GM23248 (cell line): ENCODE data around the gene METTL25. TPM values are rescaled to one million over a fixed set of nuclear protein-coding genes. Genes with fewer than 3 reads are reported as not detected.
A peak's percentile ranks its signal among the peaks of the same experiment; 100 is the strongest.

Source experiments
- DNase-seq: peaks from one replicate; pipeline ENCODE4 v3.0.0-alpha.2; 2015
- H2AFZ ChIP-seq: fragments of 200-600 bp; sonication (generic); 2 replicates; pipeline ENCODE4 v1.6.1; 2016; ENCODE audit warnings: antibody characterized with exemption
- H3F3A ChIP-seq: fragments of 200-600 bp; sonication (generic); 2 replicates; pipeline ENCODE4 v1.6.1; 2016; ENCODE audit warnings: mild to moderate bottlenecking, antibody characterized with exemption, mixed run types; ENCODE audit not compliant: insufficient read depth
- H3K27ac ChIP-seq: fragments of 200-600 bp; sonication (generic); 2 replicates; pipeline ENCODE4 v1.5.1; 2016; ENCODE audit warnings: mild to moderate bottlenecking
- H3K27me3 ChIP-seq: fragments of 200-600 bp; sonication (generic); replicated peaks from 2 replicates; pipeline ENCODE4 v1.6.1; 2016; ENCODE audit warnings: mild to moderate bottlenecking; ENCODE audit not compliant: insufficient read depth
- H3K36me3 ChIP-seq: fragments of 200-600 bp; sonication (generic); 2 replicates; pipeline ENCODE4 v1.6.1; 2016; ENCODE audit warnings: low read depth, mild to moderate bottlenecking
- H3K4me1 ChIP-seq: fragments of 200-600 bp; sonication (generic); 2 replicates; pipeline ENCODE4 v1.6.1; 2016; ENCODE audit warnings: mild to moderate bottlenecking; ENCODE audit not compliant: insufficient read depth
- H3K4me2 ChIP-seq: fragments of 200-600 bp; sonication (generic); one replicate; pipeline ENCODE4 v1.6.1; 2016; ENCODE audit warnings: mild to moderate bottlenecking; ENCODE audit not compliant: unreplicated experiment
- H3K4me3 ChIP-seq: fragments of 200-600 bp; sonication (generic); 2 replicates; pipeline ENCODE4 v1.5.1; 2016; ENCODE audit warnings: mild to moderate bottlenecking
- H3K79me2 ChIP-seq: fragments of 200-600 bp; sonication (generic); 2 replicates; pipeline ENCODE4 v1.6.1; 2016; ENCODE audit warnings: mild to moderate bottlenecking; ENCODE audit not compliant: insufficient read depth
- H3K9ac ChIP-seq: fragments of 200-600 bp; sonication (generic); 2 replicates; pipeline ENCODE4 v1.6.1; 2016; ENCODE audit warnings: mild to moderate bottlenecking
- H3K9me2 ChIP-seq: fragments of 200-600 bp; sonication (generic); 2 replicates; pipeline ENCODE4 v1.6.1; 2016; ENCODE audit warnings: mixed run types, mild to moderate bottlenecking, moderate library complexity; ENCODE audit not compliant: insufficient read depth
- H3K9me3 ChIP-seq: fragments of 200-600 bp; sonication (generic); one replicate; pipeline ENCODE4 v1.6.1; 2017; ENCODE audit warnings: low read depth
- H4K20me1 ChIP-seq: fragments of 200-600 bp; sonication (generic); 2 replicates; pipeline ENCODE4 v1.6.0; 2016; ENCODE audit not compliant: insufficient read depth
- EZH2 ChIP-seq: fragments of 200-600 bp; sonication (generic); IDR thresholded peaks from 2 replicates; pipeline ENCODE4 v1.6.1; 2018; ENCODE audit warnings: antibody characterized with exemption, mild to moderate bottlenecking; ENCODE audit not compliant: insufficient read depth, poor library complexity, severe bottlenecking
- EZH2phosphoT487 ChIP-seq: fragments of 200-600 bp; sonication (generic); IDR thresholded peaks from 2 replicates; pipeline ENCODE4 v1.6.1; 2018; ENCODE audit warnings: antibody characterized with exemption, moderate library complexity, mild to moderate bottlenecking, low read depth; ENCODE audit not compliant: insufficient read depth
- WGBS, 2 experiments: methylation state at CpG; one replicate each; pipeline ENCODE4 v1.1.6; 2015 to 2017; ENCODE audit warnings: low lambda C conversion rate in 2 of 2, low coverage in 1 of 2; ENCODE audit errors: missing lambda C conversion rate in 2 of 2; 5-methylcytosine and 5-hydroxymethylcytosine counted together
- in situ Hi-C: fragments of 300-500 bp; cut with MboI; formaldehyde crosslinking; loops from 2 replicates; pipeline ENCODE4 v1.15.0; 2020
- polyA plus RNA-seq: library from polyadenylated mRNA; unstranded; fragments of >200 nt; fragmentation: Nextera tagmentation; extraction: Ambion mirVana; gene quantifications from 2 replicates; pipeline ENCODE4 v1.2.1, GENCODE V29; 2016
- total RNA-seq: library from RNA; depleted of rRNA; stranded (reverse); fragments of >200 nt; shearing (Covaris generic); gene quantifications from 2 replicates; pipeline ENCODE4 v1.2.3, GENCODE V29; 2014

The METTL25 gene
- total and polyA plus RNA-seq, 2 experiments from 2014 or later: 5.6 to 6.9 TPM

- Histone ChIP-seq H3K9me2 (no peaks in the 10 kb centered on the region), H3K4me1 (peaks cover 7% of the 10 kb centered on the region; the same call in 1 of the 2 replicates), H4K20me1 (no peaks in the 10 kb centered on the region), H3K79me2 (no peaks in the 10 kb centered on the region), H3K27me3 (no peaks in the 10 kb centered on the region), H3K4me3 (no peak overlapping the region), H2AFZ (no peak overlapping the region), H3K27ac (no peak overlapping the region), H3K4me2 (no peak overlapping the region), H3F3A (no peaks in the 10 kb centered on the region), H3K36me3 (no peaks in the 10 kb centered on the region; the same call in 1 of the 2 replicates), H3K9me3 (no peaks in the 10 kb centered on the region), H3K9ac (no peak overlapping the region)
- no peak for DNase-seq
- TF ChIP-seq EZH2 (no peak), EZH2phosphoT487 (no peak)
- WGBS, 2 experiments: 98 to 99% methylated on average over 4 of the region's 4 CpGs
- in situ Hi-C loops: no loop called here
These were observed 53.4 kb downstream of the METTL25 start for GRCh38 chr12:82411546-82412230.

- Histone ChIP-seq H3K9me3 (no peaks in the 10 kb centered on the region), H4K20me1 (no peaks in the 10 kb centered on the region), H3F3A (no peaks in the 10 kb centered on the region), H3K4me3 (no peak overlapping the region), H3K9ac (no peak overlapping the region), H3K27me3 (no peaks in the 10 kb centered on the region), H3K36me3 (no peaks in the 10 kb centered on the region; the same call in 1 of the 2 replicates), H3K9me2 (no peaks in the 10 kb centered on the region), H3K79me2 (no peaks in the 10 kb centered on the region), H3K27ac (no peak overlapping the region), H3K4me2 (no peak overlapping the region), H3K4me1 (peaks cover 7% of the 10 kb centered on the region; the same call in 1 of the 2 replicates), H2AFZ (no peak overlapping the region)
- in situ Hi-C loops: no loop called here
- 86 to 100% methylated on average over 1 of the region's 1 CpG for WGBS, 2 experiments
- no peak for DNase-seq
- TF ChIP-seq EZH2 (no peak), EZH2phosphoT487 (no peak)
These were observed 53.9 kb downstream of the METTL25 start for GRCh38 chr12:82412246-82412645.

GRCh38 chr12:82414044-82414443, 55.7 kb downstream of the METTL25 start:
- Histone ChIP-seq H3K36me3 (no peaks in the 10 kb centered on the region), H4K20me1 (no peaks in the 10 kb centered on the region), H3K4me1 (peaks cover 7% of the 10 kb centered on the region; the same call in 1 of the 2 replicates), H3K9me2 (no peaks in the 10 kb centered on the region), H3K9me3 (no peaks in the 10 kb centered on the region), H2AFZ (no peak overlapping the region), H3K79me2 (no peaks in the 10 kb centered on the region), H3K27ac (no peak overlapping the region), H3K4me2 (no peak overlapping the region), H3K9ac (no peak overlapping the region), H3K27me3 (no peaks in the 10 kb centered on the region), H3K4me3 (no peak overlapping the region), H3F3A (no peaks in the 10 kb centered on the region)
- in situ Hi-C loops: no loop called here
- no peak for TF ChIP-seq EZH2phosphoT487
- TF ChIP-seq EZH2: no peak
- WGBS, 2 experiments: 96 to 100% methylated on average over 2 of the region's 2 CpGs
- DNase-seq: no peak

GRCh38 chr12:82414926-82415325, 56.6 kb downstream of the METTL25 start:
- 81 to 100% methylated on average over 1 of the region's 1 CpG for WGBS, 2 experiments
- no peaks in the 10 kb centered on the region for H3K79me2 ChIP-seq
- no peaks in the 10 kb centered on the region for H4K20me1 ChIP-seq
- no peaks in the 10 kb centered on the region for H3F3A ChIP-seq
- peak overlapping the region; percentile 19; the same call in 1 of the 2 replicates for H3K27ac ChIP-seq
- H3K4me2 ChIP-seq: no peak overlapping the region
- H3K4me3 ChIP-seq: no peak overlapping the region
- no peak for TF ChIP-seq EZH2
- TF ChIP-seq EZH2phosphoT487: no peak
- no peak overlapping the region for H3K9ac ChIP-seq
- in situ Hi-C loops: no loop called here
- H2AFZ ChIP-seq: no peak overlapping the region
- DNase-seq: peak; percentile 20
- H3K27me3 ChIP-seq: no peaks in the 10 kb centered on the region
- H3K4me1 ChIP-seq: peaks cover 7% of the 10 kb centered on the region; the same call in 1 of the 2 replicates
- H3K9me2 ChIP-seq: no peaks in the 10 kb centered on the region
- no peaks in the 10 kb centered on the region for H3K9me3 ChIP-seq
- no peaks in the 10 kb centered on the region for H3K36me3 ChIP-seq
